ENCODE data around the gene SPATA6. TPM values are rescaled to one million over a fixed set of nuclear protein-coding genes. Genes with fewer than 3 reads are reported as not detected.

The SPATA6 gene
- polyA plus RNA-seq, 3 donors = 7.4 to 8.0 (median 7.8) TPM

GRCh38 chr1:48492392-48492791, 20.4 kb upstream of the SPATA6 start:
- Mint-ChIP-seq H3K4me1 (no peaks in the 10 kb centered on the region), H3K4me3 (no peak overlapping the region), H3K27me3 (ENCODE audit: low read depth in 3 of 3) (peaks cover 3 to 7% (median 3%) of the 10 kb centered on the region in 3 donors), H3K36me3 (no peaks in the 10 kb centered on the region), H3K9me3 (peaks cover 0 to 2% (median 0%) of the 10 kb centered on the region in 7 donors), H3K27ac (no peak overlapping the region)
- Histone ChIP-seq H3K4me2 (replicated peaks; ENCODE audit: extremely low read depth, low read length, poor library complexity, severe bottlenecking) (no peak overlapping the region), H3K27ac (ENCODE audit: low read depth in 1 of 2, low read length in 2 of 2) (no peak overlapping the region), H3K9ac (ENCODE audit: insufficient read depth, low read length, poor library complexity, severe bottlenecking) (no peak overlapping the region), H3K36me3 (replicated peaks in 1 of 2; ENCODE audit: control insufficient read depth in 1 of 2, insufficient read depth in 2 of 2, low read length in 2 of 2) (no peaks in the 10 kb centered on the region), H3K9me3 (replicated peaks in 1 of 2; ENCODE audit: control insufficient read depth in 1 of 2, insufficient read depth in 1 of 2, low read length in 2 of 2) (no peaks in the 10 kb centered on the region), H3K4me3 (replicated peaks in 1 of 3; ENCODE audit: low read depth in 2 of 3, low read length in 3 of 3) (no peak overlapping the region), H2AFZ (ENCODE audit: insufficient read depth, low read depth, low read length, poor library complexity, severe bottlenecking) (no peak overlapping the region), H3K79me2 (ENCODE audit: insufficient read depth, low read length) (no peaks in the 10 kb centered on the region), H4K20me1 (ENCODE audit: insufficient read depth, low read length) (no peaks in the 10 kb centered on the region), H3K27me3 (ENCODE audit: control insufficient read depth in 2 of 2, insufficient read depth in 2 of 2, low read length in 2 of 2) (no peaks in the 10 kb centered on the region), H3K4me1 (ENCODE audit: control insufficient read depth in 1 of 2, insufficient read depth in 2 of 2, low read length in 2 of 2) (no peaks in the 10 kb centered on the region)
- intact Hi-C loops (cut with micrococcal nuclease) = no loop called here
- no peak for TF ChIP-seq CTCF (IDR thresholded peaks at IDR 0.05)
- DNase-seq = no peak

DNA sequence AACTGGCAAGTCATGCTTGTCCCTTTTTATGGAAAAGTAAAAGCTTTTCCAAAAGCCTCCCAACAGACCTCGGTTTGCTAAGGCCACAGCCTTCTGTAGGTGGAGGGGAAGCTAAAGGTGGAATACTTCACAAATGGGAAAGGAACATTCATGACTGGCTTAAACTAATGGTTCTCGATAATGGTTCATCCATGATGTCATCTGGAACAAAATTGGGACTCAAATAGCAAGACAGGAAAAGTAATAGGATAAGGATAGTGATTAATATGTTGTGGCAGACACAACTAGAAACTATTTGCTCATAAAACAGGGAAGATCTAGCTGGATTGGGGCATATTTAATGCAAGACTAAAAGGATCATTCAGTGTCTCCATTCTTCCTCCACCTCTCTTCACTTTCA, 16.7 kb upstream of the SPATA6 start:
- Mint-ChIP-seq H3K9me3 (peaks cover 0 to 2% (median 0%) of the 10 kb centered on the region in 7 donors), H3K4me1 (no peaks in the 10 kb centered on the region), H3K27ac (no peak overlapping the region), H3K4me3 (no peak overlapping the region), H3K27me3 (ENCODE audit: low read depth in 3 of 3) (peaks cover 3 to 5% (median 3%) of the 10 kb centered on the region in 3 donors), H3K36me3 (no peaks in the 10 kb centered on the region)
- Histone ChIP-seq H3K27me3 (ENCODE audit: control insufficient read depth in 2 of 2, insufficient read depth in 2 of 2, low read length in 2 of 2) (no peaks in the 10 kb centered on the region), H3K9me3 (replicated peaks in 1 of 2; ENCODE audit: control insufficient read depth in 1 of 2, insufficient read depth in 1 of 2, low read length in 2 of 2) (no peaks in the 10 kb centered on the region), H3K27ac (ENCODE audit: low read depth in 1 of 2, low read length in 2 of 2) (no peak overlapping the region), H3K4me2 (replicated peaks; ENCODE audit: extremely low read depth, low read length, poor library complexity, severe bottlenecking) (no peak overlapping the region), H3K4me1 (ENCODE audit: control insufficient read depth in 1 of 2, insufficient read depth in 2 of 2, low read length in 2 of 2) (no peaks in the 10 kb centered on the region), H4K20me1 (ENCODE audit: insufficient read depth, low read length) (no peaks in the 10 kb centered on the region), H2AFZ (ENCODE audit: insufficient read depth, low read depth, low read length, poor library complexity, severe bottlenecking) (no peak overlapping the region), H3K9ac (ENCODE audit: insufficient read depth, low read length, poor library complexity, severe bottlenecking) (no peak overlapping the region), H3K79me2 (ENCODE audit: insufficient read depth, low read length) (no peaks in the 10 kb centered on the region), H3K4me3 (replicated peaks in 1 of 3; ENCODE audit: low read depth in 2 of 3, low read length in 3 of 3) (no peak overlapping the region), H3K36me3 (replicated peaks in 1 of 2; ENCODE audit: control insufficient read depth in 1 of 2, insufficient read depth in 2 of 2, low read length in 2 of 2) (no peaks in the 10 kb centered on the region)
- intact Hi-C loops (cut with micrococcal nuclease) = no loop called here
- TF ChIP-seq CTCF (IDR thresholded peaks at IDR 0.05) = no peak
- no peak for DNase-seq
- no CpG with 5 or more reads among the region's 2 CpGs for WGBS (ENCODE audit: insufficient coverage)

All from CD14-positive monocyte (primary cell).